Ovary (tissue), 9 donors: ENCODE data around the gene WWOX. TPM values are rescaled to one million over a fixed set of nuclear protein-coding genes. Genes with fewer than 3 reads are reported as not detected.

Experiments
- DNase-seq, 5 donors: peaks; one replicate each; pipeline ENCODE4 v3.0.0-alpha.2; 2019 to 2020
- H3K27ac ChIP-seq, 2 donors: fragments of 200-600 bp; one replicate each; pipeline versions ENCODE4 v1.5.1 to v1.8.0; 2019 to 2022
- H3K27me3 ChIP-seq: fragments of 200-600 bp; one replicate; pipeline ENCODE4 v1.8.0; 2022
- H3K36me3 ChIP-seq: fragments of 200-600 bp; sonication (generic); one replicate; pipeline ENCODE4 v1.5.1; 2019
- H3K4me1 ChIP-seq: one replicate; pipeline ENCODE4 v1.8.1; 2013; ENCODE audit warnings: mild to moderate bottlenecking, moderate library complexity; ENCODE audit not compliant: insufficient read depth
- H3K4me3 ChIP-seq: fragments of 200-600 bp; sonication (generic); one replicate; pipeline ENCODE4 v1.5.1; 2017
- H3K9me3 ChIP-seq, 2 donors: fragments of 200-600 bp in 1 of 2; sonication (generic) in 1 of 2; one replicate each; pipeline versions ENCODE4 v1.5.1 to v1.8.1; 2013 to 2019; ENCODE audit warnings: mild to moderate bottlenecking in 1 of 2, moderate library complexity in 1 of 2
- CTCF ChIP-seq, 3 donors: fragments of 450-650 bp in 2 of 3; fragments of 200-600 bp in 1 of 3; IDR thresholded peaks; one replicate each; pipeline versions ENCODE4 v1.5.1 to v1.8.0; 2016 to 2022; ENCODE audit warnings: antibody characterized with exemption in 3 of 3, mild to moderate bottlenecking in 1 of 3
- EP300 ChIP-seq: sonication (generic); formaldehyde crosslinking; IDR thresholded peaks from one replicate; pipeline ENCODE4 v1.6.1; 2017; ENCODE audit warnings: antibody characterized with exemption
- POLR2A ChIP-seq: fragments of 450-650 bp; IDR thresholded peaks from one replicate; pipeline ENCODE4 v1.6.1; 2017; ENCODE audit warnings: antibody characterized with exemption, mild to moderate bottlenecking, moderate library complexity
- WGBS, 3 donors: extraction: QIAGEN DNeasy Blood & Tissue Kit in 1 of 3; methylation state at CpG; one replicate each; pipeline versions ENCODE4 v1.1.5 to v1.1.7; 2013 to 2017; 5-methylcytosine and 5-hydroxymethylcytosine counted together
- intact Hi-C, 4 donors: fragments of 100-400 bp; cut with DNase I; formaldehyde crosslinking; loops; one replicate each; pipeline versions ENCODE4 v1.11.0 to v1.15.1; 2022 to 2023
- polyA plus RNA-seq, 2 donors: library from polyadenylated mRNA; stranded (reverse); fragments of 200-250 nt in 1 of 2; fragments of 350-450 nt in 1 of 2; fragmentation: Illumina TruSeq in 1 of 2; extraction: RNeasy Lipid Tissue Mini Kit (QIAGEN cat#74804) in 1 of 2; gene quantifications; one replicate each; pipeline ENCODE4 v1.2.3, GENCODE V29; 2013 to 2014
- total RNA-seq, 7 donors: library from RNA; depleted of rRNA in 2 of 7; stranded (reverse); fragments of >200 nt in 2 of 7; fragmentation: NEBNext Ultra II Directional in 3 of 7; extraction: Animal tissue kit (Norgen Biotek cat#: 25700) in 3 of 7; gene quantifications; one replicate each; pipeline versions ENCODE4 v1.1.0 to v1.2.4, GENCODE V29; 2016 to 2023
- donor health status: DM: no; HTN: no; CAD: no; lungs with moderate emphysema.
- donor health status: DM: no; HTN: no; CAD: no.
- donor health status: Bipolar disorder and iron deficiency.
- donor health status: DM: yes; HTN: yes; CAD: no.
- donor health status: DM: no; HTN: no; CAD: no.
- donor health status: DM: yes; HTN: yes; CAD: no.

The WWOX gene
- total and polyA plus RNA-seq, 9 donors = 11.0 to 40.5 (median 25.2) TPM

- Histone ChIP-seq H3K4me3 (no peak overlapping the region), H3K4me1 (peaks cover 7% of the 10 kb centered on the region), H3K27ac (no peak overlapping the region), H3K27me3 (no peaks in the 10 kb centered on the region), H3K9me3 (no peaks in the 10 kb centered on the region), H3K36me3 (no peaks in the 10 kb centered on the region)
- 92 to 94% (median 94%) methylated on average over 17 of the region's 17 CpGs for WGBS, 3 donors
- intact Hi-C loops = no loop called here
- no peak for DNase-seq
- TF ChIP-seq CTCF (IDR thresholded peaks at IDR 0.05) (no peak), EP300 (no peak), POLR2A (no peak)
Measured at GRCh38 chr16:78672779-78673556, 573.5 kb downstream of the WWOX start.

GRCh38 chr16:78673884-78674283 lies 574.4 kb downstream of the WWOX start:
- H3K4me3 ChIP-seq = no peak overlapping the region
- H3K4me1 ChIP-seq = peaks cover 6% of the 10 kb centered on the region
- H3K27me3 ChIP-seq = no peaks in the 10 kb centered on the region
- H3K27ac ChIP-seq = no peak overlapping the region
- H3K9me3 ChIP-seq = no peaks in the 10 kb centered on the region
- no peaks in the 10 kb centered on the region for H3K36me3 ChIP-seq
- intact Hi-C loops = no loop called here
- TF ChIP-seq CTCF (IDR thresholded peaks at IDR 0.05) (no peak), POLR2A (no peak), EP300 (no peak)
- WGBS, 3 donors = 63 to 93% (median 93%) methylated on average over 5 of the region's 5 CpGs
- DNase-seq = no peak

- peaks cover 3% of the 10 kb centered on the region for H3K4me1 ChIP-seq
- no peaks in the 10 kb centered on the region for H3K36me3 ChIP-seq
- TF ChIP-seq POLR2A (no peak), EP300 (no peak), CTCF (IDR thresholded peaks at IDR 0.05) (no peak)
- intact Hi-C loops = no loop called here
- 57 to 70% (median 68%) methylated on average over 6 of the region's 6 CpGs for WGBS, 3 donors
- no peak overlapping the region for H3K4me3 ChIP-seq
- no peaks in the 10 kb centered on the region for H3K27me3 ChIP-seq
- H3K27ac ChIP-seq = no peak overlapping the region
- no peaks in the 10 kb centered on the region for H3K9me3 ChIP-seq
- DNase-seq = no peak
Measured at GRCh38 chr16:78675312-78675711, 575.9 kb downstream of the WWOX start.

- H3K4me1 ChIP-seq = peaks cover 3% of the 10 kb centered on the region
- WGBS, 3 donors = 74 to 85% (median 81%) methylated on average over 9 of the region's 9 CpGs
- DNase-seq = no peak
- intact Hi-C loops = no loop called here
- no peaks in the 10 kb centered on the region for H3K9me3 ChIP-seq
- no peaks in the 10 kb centered on the region for H3K36me3 ChIP-seq
- H3K27ac ChIP-seq = no peak overlapping the region
- no peak overlapping the region for H3K4me3 ChIP-seq
- no peaks in the 10 kb centered on the region for H3K27me3 ChIP-seq
- no peak for TF ChIP-seq POLR2A
- TF ChIP-seq EP300 = no peak
- TF ChIP-seq CTCF (IDR thresholded peaks at IDR 0.05) = no peak
Measured at GRCh38 chr16:78675951-78676792, 576.7 kb downstream of the WWOX start.
